Endodermal cell (in vitro differentiated cells): ENCODE measurements around the gene PSMG4. TPM values are rescaled to one million over a fixed set of nuclear protein-coding genes. Genes with fewer than 3 reads are reported as not detected.

Source experiments
- DNase-seq: peaks from one replicate; pipeline ENCODE4 v3.0.0-alpha.2; 2017
- H3K27ac ChIP-seq: 2 replicates; pipeline ENCODE4 v1.5.1; 2013; ENCODE audit warnings: mild to moderate bottlenecking, low read depth, low read length, moderate library complexity
- H3K27me3 ChIP-seq: 2 replicates; pipeline ENCODE4 v1.6.1; 2013; ENCODE audit warnings: mild to moderate bottlenecking, low read length, moderate library complexity; ENCODE audit not compliant: insufficient read depth, control insufficient read depth, poor library complexity, severe bottlenecking
- H3K36me3 ChIP-seq: 2 replicates; pipeline ENCODE4 v1.7.0; 2013; ENCODE audit warnings: mild to moderate bottlenecking, low read length, moderate library complexity; ENCODE audit not compliant: control insufficient read depth, insufficient read depth
- H3K4me1 ChIP-seq: one replicate; pipeline ENCODE4 v1.7.0; 2013; ENCODE audit warnings: low read length; ENCODE audit not compliant: control insufficient read depth, insufficient read depth
- H3K4me3 ChIP-seq: 2 replicates; pipeline ENCODE4 v1.5.1; 2013; ENCODE audit warnings: mild to moderate bottlenecking, low read length, moderate library complexity
- H3K9ac ChIP-seq: 2 replicates; pipeline ENCODE4 v1.6.1; 2013; ENCODE audit warnings: mild to moderate bottlenecking, low read length, moderate library complexity; ENCODE audit not compliant: poor library complexity, severe bottlenecking; ENCODE audit errors: extremely low read depth
- H3K9me3 ChIP-seq: 2 replicates; pipeline ENCODE4 v1.6.1; 2013; ENCODE audit warnings: mild to moderate bottlenecking, low read length, moderate library complexity; ENCODE audit not compliant: control insufficient read depth
- H3K27ac Mint-ChIP-seq: 2 replicates; pipeline ENCODE4 v1.8.0; 2020; ENCODE audit warnings: mixed read lengths
- H3K27me3 Mint-ChIP-seq: 2 replicates; pipeline ENCODE4 v1.8.0; 2021; ENCODE audit warnings: mild to moderate bottlenecking, mixed read lengths; ENCODE audit not compliant: insufficient read depth
- H3K36me3 Mint-ChIP-seq: 2 replicates; pipeline ENCODE4 v1.8.0; 2020; ENCODE audit warnings: low read depth, mixed read lengths
- H3K4me1 Mint-ChIP-seq: 2 replicates; pipeline ENCODE4 v1.8.0; 2020; ENCODE audit warnings: mixed read lengths
- H3K4me3 Mint-ChIP-seq: 2 replicates; pipeline ENCODE4 v1.8.0; 2020; ENCODE audit warnings: mild to moderate bottlenecking, moderate library complexity, mixed read lengths
- H3K9me3 Mint-ChIP-seq: 2 replicates; pipeline ENCODE4 v1.8.0; 2020; ENCODE audit warnings: mild to moderate bottlenecking, mixed read lengths
- WGBS, 2 experiments: methylation state at CpG; one replicate each; pipeline versions ENCODE4 v1.1.5 to v1.1.7; 2013; ENCODE audit warnings: missing lambda C conversion rate in 2 of 2, mixed read lengths in 1 of 2; ENCODE audit not compliant: insufficient coverage in 1 of 2, insufficient read length in 1 of 2; 5-methylcytosine and 5-hydroxymethylcytosine counted together
- total RNA-seq, 2 donors: library from RNA; stranded (reverse); fragmentation: NEBNext Ultra II Directional in 1 of 2; extraction: Animal tissue kit (Norgen Biotek cat#: 25700) in 1 of 2; gene quantifications; 2 replicates in 1 of 2; 3 replicates in 1 of 2; pipeline ENCODE4 v1.2.1, GENCODE V29; 2021
- TF ChIP-seq, protein P1 (sequence below): fragments of 200-600 bp; sonication (generic); conservative IDR thresholded peaks from 2 replicates; pipeline ENCODE4 v1.5.0; 2021; ENCODE audit warnings: antibody characterized with exemption, mild to moderate bottlenecking

Gene PSMG4
- total RNA-seq, 2 donors from 2014 or later: 16.0 to 21.5 TPM

- H3K4me1 ChIP-seq: no peaks in the 10 kb centered on the region
- H3K9ac ChIP-seq: no peak overlapping the region
- no peaks in the 10 kb centered on the region for H3K27me3 ChIP-seq
- H3K4me3 ChIP-seq: no peak overlapping the region
- no peaks in the 10 kb centered on the region for H3K9me3 Mint-ChIP-seq
- 86 to 93% methylated on average over 4 of the region's 4 CpGs for WGBS, 2 experiments
- no peak overlapping the region for H3K27ac Mint-ChIP-seq
- DNase-seq: peak; percentile 44
- peaks cover 21% of the 10 kb centered on the region for H3K36me3 ChIP-seq
- H3K4me1 Mint-ChIP-seq: peaks cover 19% of the 10 kb centered on the region
- peaks cover 18% of the 10 kb centered on the region for H3K36me3 Mint-ChIP-seq
- H3K27ac ChIP-seq: no peak overlapping the region
- TF ChIP-seq, protein P1, sequence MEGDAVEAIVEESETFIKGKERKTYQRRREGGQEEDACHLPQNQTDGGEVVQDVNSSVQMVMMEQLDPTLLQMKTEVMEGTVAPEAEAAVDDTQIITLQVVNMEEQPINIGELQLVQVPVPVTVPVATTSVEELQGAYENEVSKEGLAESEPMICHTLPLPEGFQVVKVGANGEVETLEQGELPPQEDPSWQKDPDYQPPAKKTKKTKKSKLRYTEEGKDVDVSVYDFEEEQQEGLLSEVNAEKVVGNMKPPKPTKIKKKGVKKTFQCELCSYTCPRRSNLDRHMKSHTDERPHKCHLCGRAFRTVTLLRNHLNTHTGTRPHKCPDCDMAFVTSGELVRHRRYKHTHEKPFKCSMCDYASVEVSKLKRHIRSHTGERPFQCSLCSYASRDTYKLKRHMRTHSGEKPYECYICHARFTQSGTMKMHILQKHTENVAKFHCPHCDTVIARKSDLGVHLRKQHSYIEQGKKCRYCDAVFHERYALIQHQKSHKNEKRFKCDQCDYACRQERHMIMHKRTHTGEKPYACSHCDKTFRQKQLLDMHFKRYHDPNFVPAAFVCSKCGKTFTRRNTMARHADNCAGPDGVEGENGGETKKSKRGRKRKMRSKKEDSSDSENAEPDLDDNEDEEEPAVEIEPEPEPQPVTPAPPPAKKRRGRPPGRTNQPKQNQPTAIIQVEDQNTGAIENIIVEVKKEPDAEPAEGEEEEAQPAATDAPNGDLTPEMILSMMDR: no peak
- H3K27me3 Mint-ChIP-seq: no peaks in the 10 kb centered on the region
- H3K4me3 Mint-ChIP-seq: no peak overlapping the region
- H3K9me3 ChIP-seq: no peaks in the 10 kb centered on the region
Observed at GRCh38 chr6:3222506-3223038, 36.2 kb upstream of the PSMG4 start.

- Mint-ChIP-seq H3K27ac (peak overlapping the region; percentile 26), H3K27me3 (peaks cover 34% of the 10 kb centered on the region), H3K4me1 (peaks cover 25% of the 10 kb centered on the region), H3K9me3 (no peaks in the 10 kb centered on the region), H3K36me3 (peaks cover 18% of the 10 kb centered on the region), H3K4me3 (peak overlapping the region; percentile 85)
- Histone ChIP-seq H3K27ac (peak overlapping the region; percentile 7), H3K4me3 (peak overlapping the region; percentile 89), H3K36me3 (peaks cover 21% of the 10 kb centered on the region), H3K27me3 (peaks cover 25% of the 10 kb centered on the region), H3K9ac (peak overlapping the region; percentile 92), H3K4me1 (no peaks in the 10 kb centered on the region), H3K9me3 (no peaks in the 10 kb centered on the region)
- WGBS, 2 experiments: 41 to 47% methylated on average over 9 to 10 of the region's 10 CpGs
- TF ChIP-seq, protein P1: no peak
- DNase-seq: peak; percentile 49
Observed at GRCh38 chr6:3226042-3226441, 32.7 kb upstream of the PSMG4 start.

- TF ChIP-seq, protein P1: no peak
- DNase-seq: peak; percentile 77
- Histone ChIP-seq H3K27me3 (peaks cover 32% of the 10 kb centered on the region), H3K4me3 (peak overlapping the region; percentile 89), H3K27ac (peak overlapping the region; percentile 90), H3K4me1 (no peaks in the 10 kb centered on the region), H3K9me3 (no peaks in the 10 kb centered on the region), H3K9ac (peak overlapping the region; percentile 92), H3K36me3 (peaks cover 21% of the 10 kb centered on the region)
- Mint-ChIP-seq H3K27me3 (peaks cover 40% of the 10 kb centered on the region), H3K9me3 (no peaks in the 10 kb centered on the region), H3K27ac (peak overlapping the region; percentile 87), H3K36me3 (peaks cover 18% of the 10 kb centered on the region), H3K4me1 (peaks cover 23% of the 10 kb centered on the region), H3K4me3 (peak overlapping the region; percentile 85)
- WGBS, 2 experiments: 0 to 6% methylated on average over 10 to 54 of the region's 54 CpGs
Observed at GRCh38 chr6:3226481-3227362, 32.0 kb upstream of the PSMG4 start.
